Kidney epithelial cell (primary cell): Measurements from ENCODE around the gene RBM19. TPM values are rescaled to one million over a fixed set of nuclear protein-coding genes. Genes with fewer than 3 reads are reported as not detected.

Experiments used
- DNase-seq: peaks from one replicate; pipeline ENCODE4 v3.0.0-alpha.2; 2010; ENCODE audit warnings: low read depth
- H3K27me3 ChIP-seq: 2 replicates; pipeline ENCODE4 v1.6.0; 2011; ENCODE audit warnings: low read length; ENCODE audit not compliant: control insufficient read depth, insufficient read depth
- H3K36me3 ChIP-seq: 2 replicates; pipeline ENCODE4 v1.5.1; 2011; ENCODE audit warnings: low read length; ENCODE audit not compliant: control insufficient read depth, insufficient read depth
- H3K4me3 ChIP-seq: 2 replicates; pipeline ENCODE4 v1.5.1; 2011; ENCODE audit warnings: low read depth, mild to moderate bottlenecking, control low read depth, low read length
- CTCF ChIP-seq: IDR thresholded peaks from 2 replicates; pipeline ENCODE4 v1.5.1; 2011; ENCODE audit warnings: mild to moderate bottlenecking, moderate library complexity, low read length, control low read depth, inconsistent platforms; ENCODE audit not compliant: insufficient read depth, poor library complexity, severe bottlenecking
- total RNA-seq: library from RNA; depleted of rRNA; stranded (reverse); fragments of >200 nt; gene quantifications from 2 replicates; pipeline ENCODE4 v1.2.3, GENCODE V29; 2015

The RBM19 gene
- total RNA-seq, 1 donor from 2014 or later: 30.9 TPM

DNA sequence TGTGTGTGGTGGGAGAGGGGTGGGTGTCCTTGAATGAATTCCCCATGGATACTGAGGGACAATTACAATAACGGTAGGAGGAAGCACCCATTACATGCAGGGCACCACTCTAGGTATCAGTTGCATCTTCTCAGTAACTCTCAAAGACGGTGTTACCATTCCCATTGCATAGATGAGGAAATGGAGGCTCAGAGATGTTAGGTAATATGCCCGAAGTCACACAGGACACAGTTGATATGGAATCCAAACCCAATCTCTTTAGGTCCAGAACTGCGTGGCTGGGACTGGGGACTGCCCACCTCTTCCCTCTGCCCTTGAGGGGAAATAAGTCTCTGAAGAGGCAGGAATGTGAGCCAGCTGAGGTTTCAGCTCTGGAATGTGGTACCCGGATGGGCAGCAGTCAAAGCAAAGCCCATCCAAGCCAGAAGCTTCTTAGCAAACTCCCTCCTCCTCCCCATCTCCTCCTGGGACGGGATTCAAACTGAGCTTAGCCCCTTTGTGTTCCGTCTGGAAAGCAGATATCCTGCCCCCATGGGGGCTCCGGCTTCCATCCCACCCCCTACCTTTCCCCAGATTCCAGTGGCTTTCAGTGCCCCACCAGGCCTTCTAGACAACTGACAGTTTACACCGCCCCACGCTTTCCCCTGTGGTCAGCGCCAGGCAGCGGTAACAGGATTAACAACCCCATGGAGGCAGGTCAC, 187.5 kb downstream of the RBM19 start:
- H3K4me3 ChIP-seq: no peak overlapping the region
- peaks cover 14% of the 10 kb centered on the region for H3K27me3 ChIP-seq
- no peak for TF ChIP-seq CTCF
- DNase-seq: no peak
- no peaks in the 10 kb centered on the region for H3K36me3 ChIP-seq

DNA sequence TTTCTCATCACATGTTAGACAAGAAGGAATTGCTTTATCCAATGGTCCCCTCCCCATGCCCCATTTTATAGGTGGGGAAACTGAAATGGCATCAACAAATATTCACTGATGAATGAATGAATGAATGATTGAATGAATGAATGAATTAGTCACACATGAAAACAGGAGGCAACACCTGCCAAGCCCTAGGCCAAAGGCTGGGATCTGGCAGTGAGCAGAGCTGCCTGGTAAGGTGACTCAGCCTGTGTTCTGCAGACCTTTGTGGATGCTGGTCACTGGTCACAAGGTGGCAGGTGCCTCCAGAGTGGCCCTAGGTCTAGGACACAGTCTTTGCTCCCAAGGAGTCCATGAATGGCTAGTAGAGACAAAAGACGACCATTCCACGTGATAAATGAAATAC, 188.4 kb downstream of the RBM19 start:
- TF ChIP-seq CTCF: no peak
- no peak overlapping the region for H3K4me3 ChIP-seq
- H3K27me3 ChIP-seq: peaks cover 11% of the 10 kb centered on the region
- DNase-seq: no peak
- H3K36me3 ChIP-seq: no peaks in the 10 kb centered on the region

DNA sequence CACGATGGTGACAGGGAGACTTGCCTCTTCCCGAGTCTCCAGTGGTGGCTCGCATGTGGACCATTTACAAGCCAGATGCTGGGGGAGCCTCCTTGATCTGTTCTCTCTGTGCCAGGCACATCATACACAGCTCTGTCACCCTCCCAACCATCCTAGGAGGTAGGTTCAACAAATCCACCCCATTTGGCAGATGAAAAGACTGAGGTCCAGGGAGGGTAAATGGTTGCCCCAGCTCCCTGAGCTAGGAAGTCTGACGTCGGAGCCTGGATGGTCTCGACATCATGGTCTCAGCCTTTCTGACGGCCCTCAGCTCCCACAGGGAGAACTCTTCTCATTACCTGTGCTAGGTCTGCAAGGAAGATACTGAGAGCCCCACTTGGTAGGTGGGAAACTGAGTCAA, 189.6 kb downstream of the RBM19 start:
- DNase-seq: no peak
- H3K27me3 ChIP-seq: peaks cover 10% of the 10 kb centered on the region
- no peaks in the 10 kb centered on the region for H3K36me3 ChIP-seq

DNA sequence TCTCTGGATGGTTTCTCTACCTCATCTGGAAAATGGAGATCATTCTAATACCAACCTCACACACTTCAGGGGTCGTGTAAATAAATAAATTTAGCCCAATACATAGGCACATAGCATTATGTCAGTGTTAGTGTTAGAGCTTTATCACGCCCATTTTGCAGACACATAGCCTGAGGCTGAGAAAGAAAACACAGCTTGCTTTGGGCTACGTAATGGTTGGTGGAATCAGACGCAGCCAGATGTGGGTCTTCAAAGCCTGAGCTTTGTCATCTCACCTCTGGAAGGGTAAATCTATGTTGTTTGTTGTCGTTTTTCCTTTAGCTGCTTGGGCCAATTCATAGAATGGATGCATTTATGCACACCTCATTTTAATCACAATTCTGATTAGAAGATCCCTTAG, 191.6 kb downstream of the RBM19 start:
- Histone ChIP-seq H3K4me3 (no peak overlapping the region), H3K27me3 (peaks cover 9% of the 10 kb centered on the region), H3K36me3 (no peaks in the 10 kb centered on the region)
- TF ChIP-seq CTCF: no peak
- DNase-seq: no peak

More for the DNA sequence above, 189.6 kb downstream of the RBM19 start:
- no peak overlapping the region for H3K4me3 ChIP-seq
- TF ChIP-seq CTCF: no peak

DNA sequence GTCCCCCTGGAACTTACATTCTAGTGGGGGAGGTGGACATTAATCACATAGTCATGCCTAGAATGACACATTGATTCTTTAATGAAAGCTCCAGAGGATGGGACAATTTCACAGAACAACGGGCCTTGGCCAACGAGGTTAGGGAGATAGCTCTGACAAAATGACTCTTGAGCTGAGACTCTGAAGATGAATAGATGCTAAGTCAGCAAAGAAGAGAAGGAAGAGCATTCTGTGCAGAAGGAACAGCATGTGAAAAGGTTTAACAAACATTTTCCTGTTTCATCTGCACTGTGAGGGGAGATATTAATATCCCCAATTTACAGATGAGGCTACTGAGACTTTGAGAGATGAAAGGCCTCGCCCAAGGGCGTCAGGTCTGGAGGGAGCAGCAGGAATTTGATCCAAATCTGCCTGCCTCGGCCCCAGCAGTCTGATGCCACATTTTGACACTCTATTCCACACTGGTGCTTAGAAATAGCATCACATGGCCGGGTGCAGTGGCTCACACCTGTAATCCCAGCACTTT, 193.6 kb downstream of the RBM19 start:
- Histone ChIP-seq H3K4me3 (no peak overlapping the region), H3K27me3 (peaks cover 5% of the 10 kb centered on the region), H3K36me3 (no peaks in the 10 kb centered on the region)
- DNase-seq: no peak
- no peak for TF ChIP-seq CTCF

GRCh38 chr12:113770389-113770865, 195.7 kb downstream of the RBM19 start:
- no peaks in the 10 kb centered on the region for H3K36me3 ChIP-seq
- TF ChIP-seq CTCF: no peak
- no peak overlapping the region for H3K4me3 ChIP-seq
- no peak for DNase-seq
- H3K27me3 ChIP-seq: peaks cover 3% of the 10 kb centered on the region
